ENCODE measurements around the gene CCDC57.

DNA sequence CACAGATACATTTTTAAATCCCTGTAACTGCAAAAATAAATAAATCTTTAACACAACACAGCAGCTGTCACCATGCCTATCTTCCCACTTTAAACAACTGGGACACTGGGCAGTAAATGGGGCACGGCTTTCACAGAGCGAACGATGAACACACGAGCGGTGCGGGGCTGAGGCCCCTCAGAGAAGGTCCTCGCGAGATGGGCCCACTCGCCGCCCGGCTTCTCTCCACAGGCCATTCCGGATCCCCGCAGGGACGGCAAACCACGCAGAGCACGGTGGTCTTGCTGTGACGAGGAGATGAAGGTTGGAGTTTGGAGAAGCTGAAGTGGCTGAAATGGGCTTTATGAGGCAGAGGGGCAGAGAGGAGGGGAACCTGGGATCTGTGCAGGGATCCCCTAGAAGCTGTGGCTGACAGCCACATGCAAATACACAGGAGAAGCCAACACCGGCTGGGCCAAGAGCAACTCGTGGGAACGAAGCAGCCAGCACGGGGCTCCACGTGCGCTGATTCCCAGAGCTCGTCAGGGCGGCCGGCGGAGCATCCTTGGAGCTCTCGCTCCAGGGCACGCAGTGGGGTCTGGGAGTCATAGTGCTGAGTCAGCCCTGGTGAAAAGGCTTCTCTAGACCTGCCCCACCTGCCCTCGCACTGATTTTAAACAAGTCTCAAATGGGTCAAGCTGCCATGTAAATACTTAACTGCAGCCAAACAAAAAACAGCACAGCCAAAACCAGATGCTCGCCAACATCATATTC is 31.7 kb downstream of the CCDC57 start:
- TF ChIP-seq, protein P1, sequence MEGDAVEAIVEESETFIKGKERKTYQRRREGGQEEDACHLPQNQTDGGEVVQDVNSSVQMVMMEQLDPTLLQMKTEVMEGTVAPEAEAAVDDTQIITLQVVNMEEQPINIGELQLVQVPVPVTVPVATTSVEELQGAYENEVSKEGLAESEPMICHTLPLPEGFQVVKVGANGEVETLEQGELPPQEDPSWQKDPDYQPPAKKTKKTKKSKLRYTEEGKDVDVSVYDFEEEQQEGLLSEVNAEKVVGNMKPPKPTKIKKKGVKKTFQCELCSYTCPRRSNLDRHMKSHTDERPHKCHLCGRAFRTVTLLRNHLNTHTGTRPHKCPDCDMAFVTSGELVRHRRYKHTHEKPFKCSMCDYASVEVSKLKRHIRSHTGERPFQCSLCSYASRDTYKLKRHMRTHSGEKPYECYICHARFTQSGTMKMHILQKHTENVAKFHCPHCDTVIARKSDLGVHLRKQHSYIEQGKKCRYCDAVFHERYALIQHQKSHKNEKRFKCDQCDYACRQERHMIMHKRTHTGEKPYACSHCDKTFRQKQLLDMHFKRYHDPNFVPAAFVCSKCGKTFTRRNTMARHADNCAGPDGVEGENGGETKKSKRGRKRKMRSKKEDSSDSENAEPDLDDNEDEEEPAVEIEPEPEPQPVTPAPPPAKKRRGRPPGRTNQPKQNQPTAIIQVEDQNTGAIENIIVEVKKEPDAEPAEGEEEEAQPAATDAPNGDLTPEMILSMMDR (IDR thresholded peaks at IDR 0.05; ENCODE audit: low read depth, low read length), result no peak
- TF ChIP-seq EZH2phosphoT487 (IDR thresholded peaks at IDR 0.05; ENCODE audit: low read depth), result no peak

Measured in OCI-LY3 (cell line).